GM12872 (cell line): ENCODE measurements around the gene KIFBP.

Experiments used
- CTCF ChIP-seq: IDR thresholded peaks from 3 replicates; pipeline ENCODE4 v1.5.1; 2011; ENCODE audit warnings: low read depth, mild to moderate bottlenecking, low read length, moderate library complexity; ENCODE audit not compliant: insufficient read depth

Gene KIFBP

GRCh38 chr10:69042417-69042816, 53.8 kb downstream of the KIFBP start:
- TF ChIP-seq CTCF = no peak

- no peak for TF ChIP-seq CTCF
Measured at GRCh38 chr10:69042838-69043237, 54.2 kb downstream of the KIFBP start.

DNA sequence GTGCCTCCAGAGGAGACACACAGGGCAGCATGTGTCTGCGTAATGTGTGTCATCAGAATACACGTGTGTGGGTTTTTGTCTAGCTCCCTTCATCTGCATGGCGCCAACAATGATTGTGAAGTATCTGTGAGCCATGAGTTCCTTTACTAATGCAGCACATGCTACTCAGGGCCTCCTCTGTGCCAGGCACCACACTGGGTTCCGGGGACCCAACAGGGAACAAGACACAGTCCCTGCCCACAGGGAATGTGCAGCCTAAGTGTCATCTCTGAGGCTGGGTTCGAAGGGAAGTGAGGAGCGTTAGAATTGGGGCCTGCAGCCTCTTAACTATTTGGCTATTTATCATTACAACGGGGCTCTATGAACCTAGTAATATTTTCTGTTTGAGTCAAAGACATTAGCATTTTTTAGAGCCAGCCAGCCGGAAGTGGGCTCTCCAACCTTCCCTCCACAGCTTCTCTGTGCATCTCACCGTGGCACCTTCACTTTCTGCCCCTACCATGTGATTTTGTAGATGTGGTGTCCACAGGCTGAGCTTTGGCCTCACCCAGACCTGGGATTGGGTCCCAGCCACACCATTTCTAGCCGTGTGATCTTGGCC, 55.4 kb downstream of the KIFBP start:
- TF ChIP-seq CTCF = no peak

- no peak for TF ChIP-seq CTCF
Measured at GRCh38 chr10:69044546-69044945, 55.9 kb downstream of the KIFBP start.

GRCh38 chr10:69045441-69046300, 57.1 kb downstream of the KIFBP start:
- no peak for TF ChIP-seq CTCF

GRCh38 chr10:69047111-69047832, 58.7 kb downstream of the KIFBP start:
- no peak for TF ChIP-seq CTCF

DNA sequence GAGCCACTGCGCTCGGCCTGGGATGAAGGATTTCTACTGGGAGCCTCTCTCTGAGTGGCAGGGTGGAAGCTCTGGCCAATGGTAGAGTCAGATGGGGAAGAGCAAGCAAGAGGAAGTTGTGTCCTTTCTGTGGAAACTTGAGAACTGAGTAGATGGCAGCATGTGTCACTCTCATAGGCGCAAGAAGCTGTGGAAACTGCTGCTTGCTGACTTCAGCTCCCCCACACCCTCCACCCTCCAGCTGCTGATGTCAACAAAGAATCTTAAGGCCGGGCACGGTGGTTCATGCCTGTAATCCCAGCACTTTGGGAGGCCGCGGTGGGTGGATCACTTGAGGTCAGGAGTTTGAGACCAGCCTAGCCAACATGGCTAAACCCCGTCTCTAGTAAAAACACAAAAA, 59.5 kb downstream of the KIFBP start:
- TF ChIP-seq CTCF = no peak
